ENCODE measurements around the gene FXYD7.

The FXYD7 gene

GRCh38 chr19:35162471-35163326 lies 19.6 kb downstream of the FXYD7 start:
- DNase-seq (ENCODE audit: insufficient read length, low spot score) (no peak), FAIRE-seq (no peak)
- TF ChIP-seq, protein P1, sequence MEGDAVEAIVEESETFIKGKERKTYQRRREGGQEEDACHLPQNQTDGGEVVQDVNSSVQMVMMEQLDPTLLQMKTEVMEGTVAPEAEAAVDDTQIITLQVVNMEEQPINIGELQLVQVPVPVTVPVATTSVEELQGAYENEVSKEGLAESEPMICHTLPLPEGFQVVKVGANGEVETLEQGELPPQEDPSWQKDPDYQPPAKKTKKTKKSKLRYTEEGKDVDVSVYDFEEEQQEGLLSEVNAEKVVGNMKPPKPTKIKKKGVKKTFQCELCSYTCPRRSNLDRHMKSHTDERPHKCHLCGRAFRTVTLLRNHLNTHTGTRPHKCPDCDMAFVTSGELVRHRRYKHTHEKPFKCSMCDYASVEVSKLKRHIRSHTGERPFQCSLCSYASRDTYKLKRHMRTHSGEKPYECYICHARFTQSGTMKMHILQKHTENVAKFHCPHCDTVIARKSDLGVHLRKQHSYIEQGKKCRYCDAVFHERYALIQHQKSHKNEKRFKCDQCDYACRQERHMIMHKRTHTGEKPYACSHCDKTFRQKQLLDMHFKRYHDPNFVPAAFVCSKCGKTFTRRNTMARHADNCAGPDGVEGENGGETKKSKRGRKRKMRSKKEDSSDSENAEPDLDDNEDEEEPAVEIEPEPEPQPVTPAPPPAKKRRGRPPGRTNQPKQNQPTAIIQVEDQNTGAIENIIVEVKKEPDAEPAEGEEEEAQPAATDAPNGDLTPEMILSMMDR (IDR thresholded peaks at IDR 0.05; ENCODE audit: insufficient read depth, missing control alignments) = no peak

GRCh38 chr19:35164418-35164817 lies 21.4 kb downstream of the FXYD7 start:
- TF ChIP-seq, protein P1 (IDR thresholded peaks at IDR 0.05; ENCODE audit: insufficient read depth, missing control alignments) = no peak
- no peak for DNase-seq (ENCODE audit: insufficient read length, low spot score)
- no peak for FAIRE-seq

- TF ChIP-seq, protein P1 (IDR thresholded peaks at IDR 0.05; ENCODE audit: insufficient read depth, missing control alignments) = no peak
- FAIRE-seq = no peak
- no peak for DNase-seq (ENCODE audit: insufficient read length, low spot score)
Measured at GRCh38 chr19:35165200-35166058, 22.4 kb downstream of the FXYD7 start.

DNA sequence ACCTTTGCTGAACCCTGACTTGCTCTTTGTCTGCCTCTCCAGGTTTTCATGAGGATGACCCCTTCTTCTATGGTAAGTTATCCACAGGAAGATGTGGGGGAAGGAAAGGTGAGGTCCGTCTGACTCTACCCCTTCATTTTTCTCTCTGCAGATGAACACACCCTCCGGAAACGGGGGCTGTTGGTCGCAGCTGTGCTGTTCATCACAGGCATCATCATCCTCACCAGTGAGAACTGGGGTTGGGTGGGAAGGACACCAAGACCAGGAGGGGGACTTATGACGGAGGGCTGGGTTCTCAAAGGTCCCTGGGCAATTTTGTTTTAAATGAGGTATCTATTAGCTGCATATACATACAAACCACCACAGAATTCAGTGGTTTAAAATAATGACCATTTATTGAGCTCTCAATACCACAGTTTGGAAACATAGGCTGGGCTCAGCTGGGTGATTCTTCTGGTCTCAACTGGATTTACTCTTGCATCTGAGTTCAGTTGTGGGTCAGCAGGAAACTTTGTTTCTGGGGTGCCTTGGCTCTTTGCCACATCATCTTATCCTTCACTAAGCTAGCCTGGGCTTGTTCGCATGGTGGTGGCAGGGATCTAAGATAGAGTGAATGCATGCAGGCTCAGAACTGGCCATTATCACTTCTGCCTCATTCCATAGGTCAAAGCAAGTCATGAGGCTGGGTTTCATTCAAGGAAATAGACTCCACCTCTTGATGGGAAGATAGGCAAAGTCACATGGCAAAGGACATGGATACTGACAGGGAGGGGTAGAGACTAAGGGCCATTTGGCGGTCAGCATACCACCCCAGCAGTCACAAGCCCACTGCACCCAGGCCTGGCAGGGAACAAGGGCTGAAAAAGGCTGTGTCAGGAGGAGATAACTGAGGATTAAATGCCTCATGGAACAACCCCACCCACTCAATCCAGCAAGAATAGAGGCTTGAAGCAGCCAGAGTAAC lies 23.3 kb downstream of the FXYD7 start:
- TF ChIP-seq, protein P1 (IDR thresholded peaks at IDR 0.05; ENCODE audit: insufficient read depth, missing control alignments) = no peak
- DNase-seq (ENCODE audit: insufficient read length, low spot score) (no peak), FAIRE-seq (no peak)

DNA sequence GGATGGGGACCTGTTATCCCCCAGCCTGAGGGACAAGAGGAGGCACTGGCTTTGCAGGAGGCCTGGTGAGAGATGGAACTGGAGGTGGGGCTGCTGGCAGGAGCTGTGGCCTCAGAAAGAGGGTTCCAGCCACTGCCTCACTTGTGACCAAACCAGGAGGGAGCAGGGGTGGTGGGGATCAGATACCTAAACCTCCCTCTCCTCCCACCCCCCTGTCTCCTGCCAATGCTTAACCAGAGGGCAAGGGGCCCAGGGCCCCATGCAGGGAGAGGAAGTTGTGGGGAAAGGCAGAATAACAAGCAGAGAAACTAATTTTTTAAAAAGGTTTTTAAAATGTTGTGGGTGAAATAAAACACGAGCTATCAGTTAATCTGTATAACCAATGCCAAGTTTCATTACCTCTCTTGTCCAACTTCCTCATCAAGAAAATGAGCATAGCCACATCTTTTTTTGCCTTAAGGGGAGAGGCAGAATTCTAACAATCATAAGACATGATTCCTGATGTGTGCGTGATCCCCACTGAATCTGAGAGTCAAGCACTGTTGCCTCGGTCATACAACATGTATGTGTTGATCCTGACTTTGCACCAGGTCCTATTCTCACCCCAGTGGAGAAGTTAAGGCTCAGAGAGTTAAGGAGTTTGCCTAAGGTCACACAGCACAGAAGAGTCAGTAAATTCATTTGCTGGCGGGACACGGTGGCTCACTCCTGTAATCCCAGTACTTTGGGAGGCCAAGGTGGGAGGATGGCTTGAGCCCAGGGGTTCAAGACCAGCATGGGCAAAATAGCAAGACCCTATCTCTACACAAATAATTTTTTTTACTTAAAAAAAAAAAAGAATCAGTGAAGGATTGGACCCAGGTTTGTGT lies 24.4 kb downstream of the FXYD7 start:
- DNase-seq (ENCODE audit: insufficient read length, low spot score) (no peak), FAIRE-seq (no peak)
- TF ChIP-seq, protein P1 (IDR thresholded peaks at IDR 0.05; ENCODE audit: insufficient read depth, missing control alignments) = no peak

- FAIRE-seq (no peak), DNase-seq (ENCODE audit: insufficient read length, low spot score) (no peak)
- TF ChIP-seq, protein P1 (IDR thresholded peaks at IDR 0.05; ENCODE audit: insufficient read depth, missing control alignments) = no peak
Measured at GRCh38 chr19:35168196-35168595, 25.1 kb downstream of the FXYD7 start.

Measured in D721Med (cell line).